MCF 10A (cell line): Measurements from ENCODE around the gene MAP3K3. TPM values are rescaled to one million over a fixed set of nuclear protein-coding genes. Genes with fewer than 3 reads are reported as not detected.

Experiments
- BruUV-seq: library from RNA; stranded (reverse); fragments of 400-500 nt; replicated peaks from 2 replicates; lab custom pipeline; 2021; lab: Mats Ljungman, UMichigan
- CTCF ChIA-PET: fragments of 300-600 bp; sonication (Branson Sonifier 250); formaldehyde crosslinking; extraction: SDS; loops from one replicate; lab custom pipeline; 2021; ENCODE audit warnings: antibody characterized with exemption, inconsistent platforms; lab: Yijun Ruan, JAX
- POLR2A ChIA-PET: fragments of 300-600, 350-650 bp; sonication (Branson Sonifier 250); formaldehyde crosslinking; extraction: SDS; loops from one replicate; lab custom pipeline; 2020; ENCODE audit warnings: antibody characterized with exemption, inconsistent platforms; lab: Yijun Ruan, JAX
- DNase-seq: peaks from one replicate; pipeline ENCODE4 v3.0.0-alpha.2; 2018; ENCODE audit not compliant: unreplicated experiment
- H3K27ac Mint-ChIP-seq: one replicate; pipeline ENCODE4 v1.8.0; 2022; ENCODE audit warnings: mild to moderate bottlenecking, low read depth, mixed read lengths; ENCODE audit not compliant: unreplicated experiment
- H3K27me3 Mint-ChIP-seq: one replicate; pipeline ENCODE4 v1.8.0; 2022; ENCODE audit warnings: mixed read lengths; ENCODE audit not compliant: insufficient read depth, unreplicated experiment
- H3K36me3 Mint-ChIP-seq: one replicate; pipeline ENCODE4 v1.8.0; 2022; ENCODE audit warnings: mild to moderate bottlenecking, moderate library complexity, mixed read lengths; ENCODE audit not compliant: insufficient read depth, unreplicated experiment
- H3K4me1 Mint-ChIP-seq: one replicate; pipeline ENCODE4 v1.8.0; 2022; ENCODE audit warnings: mixed read lengths; ENCODE audit not compliant: insufficient read depth, unreplicated experiment
- H3K4me3 Mint-ChIP-seq: one replicate; pipeline ENCODE4 v1.8.0; 2022; ENCODE audit warnings: mild to moderate bottlenecking, moderate library complexity, mixed read lengths; ENCODE audit not compliant: unreplicated experiment
- H3K9me3 Mint-ChIP-seq: one replicate; pipeline ENCODE4 v1.8.0; 2022; ENCODE audit warnings: mixed read lengths; ENCODE audit not compliant: unreplicated experiment
- intact Hi-C: fragments of 100-400 bp; cut with micrococcal nuclease; formaldehyde crosslinking; loops from 2 replicates; pipeline ENCODE4 v1.14.1; 2022
- total RNA-seq: library from RNA; stranded (reverse); gene quantifications from 2 replicates; pipeline ENCODE4 v1.2.3, GENCODE V29; 2022
- TF ChIP-seq, protein P1 (sequence below): fragments of 200-600 bp; IDR thresholded peaks from one replicate; pipeline ENCODE4 v1.8.0; 2022; ENCODE audit warnings: antibody characterized with exemption, mild to moderate bottlenecking; ENCODE audit not compliant: unreplicated experiment

Gene MAP3K3
- total RNA-seq, 1 experiment from 2014 or later, result 12.8 TPM

DNA sequence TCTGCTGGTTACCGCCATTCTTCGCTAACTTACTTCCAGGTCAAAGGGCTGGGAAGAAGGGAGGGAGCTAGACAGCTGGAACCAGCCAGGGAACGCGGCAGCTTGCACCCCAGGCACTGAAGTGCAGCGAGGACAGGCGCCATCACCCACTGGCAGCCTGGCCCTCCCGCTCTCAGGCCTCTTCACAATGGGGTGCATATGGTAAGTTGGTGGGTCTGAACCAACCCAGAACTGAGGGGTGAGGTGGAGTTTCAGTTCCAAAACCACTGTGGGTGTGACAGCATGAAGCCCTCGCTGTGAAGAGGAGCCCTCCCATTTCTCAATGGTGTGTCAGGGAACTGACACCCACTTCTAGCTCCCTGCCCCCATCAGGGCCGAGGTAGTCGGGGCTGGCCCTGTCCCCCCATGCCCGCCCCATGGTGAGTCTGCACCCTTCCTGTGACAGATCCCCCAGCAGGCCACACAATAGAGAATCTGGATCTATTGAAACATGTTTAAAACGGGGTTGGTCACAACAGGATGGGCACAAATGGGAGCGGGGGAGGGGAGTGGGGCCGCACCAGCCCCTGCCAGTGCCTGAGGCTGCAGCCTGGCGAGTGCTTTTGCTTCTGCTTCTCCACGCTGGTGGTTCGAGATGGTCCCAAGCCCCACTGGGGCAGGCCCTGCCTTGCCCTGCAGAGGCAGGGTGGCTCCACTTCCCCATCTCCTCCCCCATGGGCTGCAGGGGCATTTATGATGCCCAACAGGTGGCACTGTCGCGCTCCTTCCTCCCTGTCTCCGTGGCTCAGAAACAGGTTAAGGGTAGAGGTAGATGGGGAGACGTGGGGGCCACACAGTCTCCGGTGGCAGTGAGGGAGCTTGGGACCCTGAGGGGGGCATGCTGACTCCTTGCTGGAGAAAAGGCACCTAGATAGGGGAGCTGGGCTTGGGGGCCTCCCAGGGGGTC is 75.4 kb downstream of the MAP3K3 start:
- H3K4me3 Mint-ChIP-seq, result peak overlapping the region; percentile 10
- BruUV-seq, result no TSS peak
- no peak overlapping the region for H3K27ac Mint-ChIP-seq
- no peaks in the 10 kb centered on the region for H3K4me1 Mint-ChIP-seq
- intact Hi-C loops, result no loop called here
- H3K36me3 Mint-ChIP-seq, result peaks cover 29% of the 10 kb centered on the region
- TF ChIP-seq, protein P1, sequence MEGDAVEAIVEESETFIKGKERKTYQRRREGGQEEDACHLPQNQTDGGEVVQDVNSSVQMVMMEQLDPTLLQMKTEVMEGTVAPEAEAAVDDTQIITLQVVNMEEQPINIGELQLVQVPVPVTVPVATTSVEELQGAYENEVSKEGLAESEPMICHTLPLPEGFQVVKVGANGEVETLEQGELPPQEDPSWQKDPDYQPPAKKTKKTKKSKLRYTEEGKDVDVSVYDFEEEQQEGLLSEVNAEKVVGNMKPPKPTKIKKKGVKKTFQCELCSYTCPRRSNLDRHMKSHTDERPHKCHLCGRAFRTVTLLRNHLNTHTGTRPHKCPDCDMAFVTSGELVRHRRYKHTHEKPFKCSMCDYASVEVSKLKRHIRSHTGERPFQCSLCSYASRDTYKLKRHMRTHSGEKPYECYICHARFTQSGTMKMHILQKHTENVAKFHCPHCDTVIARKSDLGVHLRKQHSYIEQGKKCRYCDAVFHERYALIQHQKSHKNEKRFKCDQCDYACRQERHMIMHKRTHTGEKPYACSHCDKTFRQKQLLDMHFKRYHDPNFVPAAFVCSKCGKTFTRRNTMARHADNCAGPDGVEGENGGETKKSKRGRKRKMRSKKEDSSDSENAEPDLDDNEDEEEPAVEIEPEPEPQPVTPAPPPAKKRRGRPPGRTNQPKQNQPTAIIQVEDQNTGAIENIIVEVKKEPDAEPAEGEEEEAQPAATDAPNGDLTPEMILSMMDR, result peak; percentile 34
- no peaks in the 10 kb centered on the region for H3K9me3 Mint-ChIP-seq
- ChIA-PET POLR2A (no interaction called here), CTCF (interaction anchor here (0.7 kb wide), 1 partner anchor 9 kb away, joined by 3 read pairs; no protein-coding TSS in a partner anchor)
- peak; percentile 55 for DNase-seq
- no peaks in the 10 kb centered on the region for H3K27me3 Mint-ChIP-seq

DNA sequence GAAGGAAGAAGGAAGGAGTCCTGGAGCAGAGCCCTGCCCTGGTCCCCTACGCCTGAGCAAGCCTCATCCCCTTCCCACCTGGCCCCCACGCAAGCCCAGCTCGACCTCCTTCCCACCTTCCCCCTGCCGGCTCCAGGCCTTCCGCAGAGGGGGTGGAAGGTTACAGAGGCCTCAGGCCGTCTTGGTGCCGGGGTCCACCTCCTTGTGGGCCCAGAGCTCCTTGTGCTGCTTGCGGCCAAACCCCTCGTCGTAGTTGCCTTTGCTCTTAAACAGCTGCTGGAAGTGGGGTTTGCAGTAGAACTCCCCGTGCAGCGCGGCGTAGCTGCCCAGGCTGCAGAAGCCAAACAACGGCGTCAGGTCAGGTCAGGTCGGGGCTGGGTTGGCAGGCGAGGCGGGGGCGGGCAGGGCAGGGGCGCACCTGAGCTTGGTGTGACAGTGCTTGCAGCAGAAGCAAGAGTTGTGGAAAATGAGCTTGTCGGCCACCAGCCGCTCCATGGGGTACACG is 76.2 kb downstream of the MAP3K3 start:
- intact Hi-C loops, result no loop called here
- TF ChIP-seq, protein P1, result no peak
- peak overlapping the region; percentile 10 for H3K4me3 Mint-ChIP-seq
- peaks cover 35% of the 10 kb centered on the region for H3K36me3 Mint-ChIP-seq
- DNase-seq, result no peak
- no peaks in the 10 kb centered on the region for H3K27me3 Mint-ChIP-seq
- ChIA-PET POLR2A (no interaction called here), CTCF (interaction anchor here (0.7 kb wide), 1 partner anchor 8 kb away, joined by 3 read pairs; no protein-coding TSS in a partner anchor)
- no peaks in the 10 kb centered on the region for H3K4me1 Mint-ChIP-seq
- BruUV-seq, result no TSS peak
- H3K9me3 Mint-ChIP-seq, result no peaks in the 10 kb centered on the region
- H3K27ac Mint-ChIP-seq, result no peak overlapping the region

DNA sequence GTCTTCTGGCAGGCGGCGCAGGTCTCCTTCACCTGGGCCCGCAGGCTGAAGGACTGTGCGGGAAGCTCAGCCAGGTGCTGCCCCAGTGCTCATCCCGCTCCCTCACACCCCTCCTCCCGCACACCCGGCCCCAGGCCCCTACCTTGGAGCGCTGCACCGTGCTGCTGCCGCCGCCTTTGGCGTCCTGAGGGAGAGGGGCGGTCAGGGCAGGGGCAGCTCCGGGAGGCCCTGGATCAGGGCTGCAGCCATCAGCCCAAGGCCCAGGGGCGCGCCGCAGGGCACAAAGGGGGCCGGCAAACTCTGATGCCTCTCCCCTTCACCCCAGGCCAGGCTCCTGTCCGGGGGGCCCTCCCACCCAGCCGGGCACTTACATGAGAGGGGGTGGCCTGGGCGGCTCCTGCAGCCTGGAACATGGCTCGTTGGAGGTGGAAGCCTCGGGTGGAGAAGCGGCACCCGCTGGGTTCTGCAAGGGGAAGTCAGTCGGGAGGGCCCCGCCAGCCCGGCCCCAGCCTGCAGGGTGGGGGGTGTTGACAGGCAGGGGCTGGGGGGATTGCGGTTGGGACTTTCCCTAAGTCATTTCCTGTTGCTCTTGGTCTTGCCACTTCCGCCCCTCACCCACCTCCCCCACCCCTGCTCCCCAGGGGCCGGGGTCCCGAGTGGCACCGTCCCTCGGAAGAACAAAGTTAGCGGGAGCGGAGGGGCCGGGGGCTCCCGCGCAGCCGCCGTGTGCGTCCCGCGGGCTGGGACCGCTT is 76.8 kb downstream of the MAP3K3 start:
- no TSS peak for BruUV-seq
- ChIA-PET POLR2A (no interaction called here), CTCF (no interaction called here)
- H3K27me3 Mint-ChIP-seq, result no peaks in the 10 kb centered on the region
- no peaks in the 10 kb centered on the region for H3K4me1 Mint-ChIP-seq
- no peaks in the 10 kb centered on the region for H3K9me3 Mint-ChIP-seq
- H3K4me3 Mint-ChIP-seq, result peak overlapping the region; percentile 40
- H3K27ac Mint-ChIP-seq, result no peak overlapping the region
- peaks cover 34% of the 10 kb centered on the region for H3K36me3 Mint-ChIP-seq
- DNase-seq, result no peak
- intact Hi-C loops, result no loop called here
- TF ChIP-seq, protein P1, result no peak
